T-helper 2 cell treated with Interferon-gamma antibody and Interleukin-4, amounts not matched to agents 5 μg/mL and 100 μg/mL, for 36 hours (primary cell): ENCODE results near the gene SPIN1.

Source experiments
- DNase-seq: peaks from one replicate; pipeline ENCODE4 v3.0.0; 2021; ENCODE audit warnings: low spot score
- H3K27ac Mint-ChIP-seq: one replicate; pipeline ENCODE4 v1.8.0; 2021; ENCODE audit warnings: mild to moderate bottlenecking, mixed read lengths
- H3K27me3 Mint-ChIP-seq: one replicate; pipeline ENCODE4 v1.8.0; 2021; ENCODE audit warnings: low read depth, mixed read lengths
- H3K36me3 Mint-ChIP-seq: one replicate; pipeline ENCODE4 v1.8.0; 2021; ENCODE audit warnings: low read depth, mixed read lengths
- H3K4me1 Mint-ChIP-seq: one replicate; pipeline ENCODE4 v1.8.0; 2021; ENCODE audit warnings: low read depth, mixed read lengths
- H3K4me3 Mint-ChIP-seq: one replicate; pipeline ENCODE4 v1.8.0; 2022; ENCODE audit warnings: mild to moderate bottlenecking, moderate library complexity, mixed read lengths
- H3K9me3 Mint-ChIP-seq: one replicate; pipeline ENCODE4 v1.8.0; 2021; ENCODE audit warnings: mixed read lengths

The SPIN1 gene

GRCh38 chr9:88503845-88504764 is 115.9 kb downstream of the SPIN1 start:
- H3K27ac Mint-ChIP-seq, result no peak overlapping the region
- no peak for DNase-seq
- H3K9me3 Mint-ChIP-seq, result no peaks in the 10 kb centered on the region
- H3K4me3 Mint-ChIP-seq, result no peak overlapping the region
- H3K4me1 Mint-ChIP-seq, result no peaks in the 10 kb centered on the region
- H3K27me3 Mint-ChIP-seq, result no peaks in the 10 kb centered on the region
- no peaks in the 10 kb centered on the region for H3K36me3 Mint-ChIP-seq

GRCh38 chr9:88508326-88508725 is 120.1 kb downstream of the SPIN1 start:
- H3K36me3 Mint-ChIP-seq, result no peaks in the 10 kb centered on the region
- no peak overlapping the region for H3K27ac Mint-ChIP-seq
- no peaks in the 10 kb centered on the region for H3K9me3 Mint-ChIP-seq
- H3K27me3 Mint-ChIP-seq, result no peaks in the 10 kb centered on the region
- DNase-seq, result no peak
- no peaks in the 10 kb centered on the region for H3K4me1 Mint-ChIP-seq
- H3K4me3 Mint-ChIP-seq, result no peak overlapping the region

GRCh38 chr9:88511906-88512305 is 123.7 kb downstream of the SPIN1 start:
- no peaks in the 10 kb centered on the region for H3K27me3 Mint-ChIP-seq
- H3K9me3 Mint-ChIP-seq, result no peaks in the 10 kb centered on the region
- no peak overlapping the region for H3K27ac Mint-ChIP-seq
- H3K36me3 Mint-ChIP-seq, result no peaks in the 10 kb centered on the region
- no peak for DNase-seq
- H3K4me1 Mint-ChIP-seq, result no peaks in the 10 kb centered on the region
- no peak overlapping the region for H3K4me3 Mint-ChIP-seq

GRCh38 chr9:88514247-88514646 is 126.0 kb downstream of the SPIN1 start:
- Mint-ChIP-seq H3K36me3 (no peaks in the 10 kb centered on the region), H3K27me3 (no peaks in the 10 kb centered on the region), H3K4me1 (no peaks in the 10 kb centered on the region), H3K4me3 (no peak overlapping the region), H3K27ac (no peak overlapping the region), H3K9me3 (no peaks in the 10 kb centered on the region)
- DNase-seq, result no peak

GRCh38 chr9:88521308-88521707 is 133.1 kb downstream of the SPIN1 start:
- Mint-ChIP-seq H3K4me3 (no peak overlapping the region), H3K27me3 (peaks cover 7% of the 10 kb centered on the region), H3K36me3 (no peaks in the 10 kb centered on the region), H3K9me3 (no peaks in the 10 kb centered on the region), H3K27ac (no peak overlapping the region), H3K4me1 (no peaks in the 10 kb centered on the region)
- no peak for DNase-seq

- no peak overlapping the region for H3K27ac Mint-ChIP-seq
Observed at GRCh38 chr9:88522360-88522759, 134.1 kb downstream of the SPIN1 start.

GRCh38 chr9:88523056-88523455 is 134.8 kb downstream of the SPIN1 start:
- H3K4me3 Mint-ChIP-seq, result no peak overlapping the region
- no peaks in the 10 kb centered on the region for H3K9me3 Mint-ChIP-seq
- no peak overlapping the region for H3K27ac Mint-ChIP-seq
- H3K4me1 Mint-ChIP-seq, result no peaks in the 10 kb centered on the region
- H3K27me3 Mint-ChIP-seq, result peaks cover 7% of the 10 kb centered on the region
- no peaks in the 10 kb centered on the region for H3K36me3 Mint-ChIP-seq
- no peak for DNase-seq

More at GRCh38 chr9:88522360-88522759, 134.1 kb downstream of the SPIN1 start:
- peaks cover 7% of the 10 kb centered on the region for H3K27me3 Mint-ChIP-seq
- no peak overlapping the region for H3K4me3 Mint-ChIP-seq
- no peaks in the 10 kb centered on the region for H3K9me3 Mint-ChIP-seq
- no peaks in the 10 kb centered on the region for H3K4me1 Mint-ChIP-seq
- DNase-seq, result no peak
- no peaks in the 10 kb centered on the region for H3K36me3 Mint-ChIP-seq

- H3K9me3 Mint-ChIP-seq, result no peaks in the 10 kb centered on the region
- no peak overlapping the region for H3K4me3 Mint-ChIP-seq
- no peak for DNase-seq
- H3K36me3 Mint-ChIP-seq, result no peaks in the 10 kb centered on the region
- H3K27ac Mint-ChIP-seq, result no peak overlapping the region
- no peaks in the 10 kb centered on the region for H3K4me1 Mint-ChIP-seq
- peaks cover 13% of the 10 kb centered on the region for H3K27me3 Mint-ChIP-seq
Observed at GRCh38 chr9:88524911-88525310, 136.7 kb downstream of the SPIN1 start.

GRCh38 chr9:88527618-88528017 is 139.4 kb downstream of the SPIN1 start:
- H3K27ac Mint-ChIP-seq, result no peak overlapping the region
- no peak for DNase-seq
- H3K4me3 Mint-ChIP-seq, result no peak overlapping the region
- H3K4me1 Mint-ChIP-seq, result no peaks in the 10 kb centered on the region
- H3K36me3 Mint-ChIP-seq, result no peaks in the 10 kb centered on the region
- H3K27me3 Mint-ChIP-seq, result peaks cover 33% of the 10 kb centered on the region
- H3K9me3 Mint-ChIP-seq, result no peaks in the 10 kb centered on the region
